SU-DHL-6 (cell line): ENCODE measurements around the gene TECRL.

ENCODE experiments used
- EZH2phosphoT487 ChIP-seq: fragments of 200-600 bp; sonication (generic), shearing (Covaris generic); conservative IDR thresholded peaks from 2 replicates; pipeline ENCODE4 v1.6.1; 2018; ENCODE audit warnings: mild to moderate bottlenecking, antibody characterized with exemption, low read length, moderate library complexity, mixed read lengths
- TF ChIP-seq, protein P1 (sequence below): fragments of 200-600 bp; sonication (generic); IDR thresholded peaks from one replicate; pipeline ENCODE4 v1.5.1; 2017; ENCODE audit warnings: antibody characterized with exemption, mild to moderate bottlenecking, low read length, moderate library complexity; ENCODE audit not compliant: insufficient read depth, poor library complexity, severe bottlenecking

DNA sequence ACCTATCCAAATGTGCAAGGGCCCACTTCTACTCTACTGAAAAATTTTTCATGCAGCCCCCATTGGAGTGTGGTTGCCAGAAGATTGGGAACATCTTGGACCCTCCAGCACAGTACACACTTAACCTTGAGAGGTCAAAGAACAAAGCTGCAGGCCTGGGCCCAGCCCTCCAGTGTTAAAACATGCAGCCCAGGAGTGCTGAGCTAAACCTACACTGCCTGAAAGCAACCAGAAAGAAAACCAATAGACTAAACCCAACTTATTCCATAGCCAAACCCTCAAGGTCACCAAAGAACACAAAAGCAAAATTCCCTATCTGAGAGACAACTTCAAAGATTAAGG is 47.9 kb downstream of the TECRL start:
- TF ChIP-seq, protein P1, sequence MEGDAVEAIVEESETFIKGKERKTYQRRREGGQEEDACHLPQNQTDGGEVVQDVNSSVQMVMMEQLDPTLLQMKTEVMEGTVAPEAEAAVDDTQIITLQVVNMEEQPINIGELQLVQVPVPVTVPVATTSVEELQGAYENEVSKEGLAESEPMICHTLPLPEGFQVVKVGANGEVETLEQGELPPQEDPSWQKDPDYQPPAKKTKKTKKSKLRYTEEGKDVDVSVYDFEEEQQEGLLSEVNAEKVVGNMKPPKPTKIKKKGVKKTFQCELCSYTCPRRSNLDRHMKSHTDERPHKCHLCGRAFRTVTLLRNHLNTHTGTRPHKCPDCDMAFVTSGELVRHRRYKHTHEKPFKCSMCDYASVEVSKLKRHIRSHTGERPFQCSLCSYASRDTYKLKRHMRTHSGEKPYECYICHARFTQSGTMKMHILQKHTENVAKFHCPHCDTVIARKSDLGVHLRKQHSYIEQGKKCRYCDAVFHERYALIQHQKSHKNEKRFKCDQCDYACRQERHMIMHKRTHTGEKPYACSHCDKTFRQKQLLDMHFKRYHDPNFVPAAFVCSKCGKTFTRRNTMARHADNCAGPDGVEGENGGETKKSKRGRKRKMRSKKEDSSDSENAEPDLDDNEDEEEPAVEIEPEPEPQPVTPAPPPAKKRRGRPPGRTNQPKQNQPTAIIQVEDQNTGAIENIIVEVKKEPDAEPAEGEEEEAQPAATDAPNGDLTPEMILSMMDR = no peak
- no peak for TF ChIP-seq EZH2phosphoT487
